KMS-11 (cell line): ENCODE results near the gene INVS.
"Not testable (repeated sequence)": the region's sequence is repeated elsewhere in the genome, so short reads cannot be mapped to it uniquely, and the experiment has no call there.

Experiments used
- H2AFZ ChIP-seq: fragments of 200-600 bp; sonication (generic); 2 replicates; pipeline ENCODE4 v1.6.1; 2016; ENCODE audit warnings: antibody characterized with exemption, mixed run types, low read depth
- H3K27ac ChIP-seq: fragments of 200-600 bp; sonication (generic); 2 replicates; pipeline ENCODE4 v1.6.1; 2016; ENCODE audit warnings: mild to moderate bottlenecking, mixed run types
- H3K27me3 ChIP-seq: fragments of 200-600 bp; sonication (generic); 2 replicates; pipeline ENCODE4 v1.6.1; 2017; ENCODE audit warnings: mild to moderate bottlenecking, low read depth, mixed run types, moderate library complexity; ENCODE audit not compliant: insufficient read depth
- H3K36me3 ChIP-seq: fragments of 200-600 bp; sonication (generic); 2 replicates; pipeline ENCODE4 v1.6.1; 2017; ENCODE audit warnings: mild to moderate bottlenecking, mixed run types; ENCODE audit not compliant: insufficient read depth
- H3K4me1 ChIP-seq: fragments of 200-600 bp; sonication (generic); 2 replicates; pipeline ENCODE4 v1.6.1; 2016; ENCODE audit warnings: mild to moderate bottlenecking, low read depth, mixed run types; ENCODE audit not compliant: poor library complexity, severe bottlenecking
- H3K4me2 ChIP-seq: fragments of 200-600 bp; sonication (generic); 2 replicates; pipeline ENCODE4 v1.7.0; 2016; ENCODE audit warnings: mild to moderate bottlenecking, mixed run types
- H3K4me3 ChIP-seq: fragments of 200-600 bp; sonication (generic); IDR thresholded peaks from 2 replicates; pipeline ENCODE4 v1.6.1; 2017; ENCODE audit warnings: low read depth, low read length, mixed read lengths; ENCODE audit not compliant: insufficient read depth
- H3K79me2 ChIP-seq: fragments of 200-600 bp; sonication (generic); 2 replicates; pipeline ENCODE4 v1.6.1; 2016; ENCODE audit warnings: low read depth, mixed run types; ENCODE audit not compliant: insufficient read depth
- H3K9ac ChIP-seq: fragments of 200-600 bp; sonication (generic); 2 replicates; pipeline ENCODE4 v1.6.1; 2016; ENCODE audit warnings: mild to moderate bottlenecking, mixed run types
- H4K20me1 ChIP-seq: fragments of 200-600 bp; sonication (generic); 2 replicates; pipeline ENCODE4 v1.6.1; 2016; ENCODE audit warnings: mild to moderate bottlenecking, mixed run types; ENCODE audit not compliant: insufficient read depth
- TF ChIP-seq, protein P1 (sequence below): fragments of 200-600 bp; sonication (generic); conservative IDR thresholded peaks from 2 replicates; pipeline ENCODE4 v1.6.1; 2017; ENCODE audit warnings: low read depth, mild to moderate bottlenecking, antibody characterized with exemption, low read length, moderate library complexity, mixed read lengths

INVS gene

DNA sequence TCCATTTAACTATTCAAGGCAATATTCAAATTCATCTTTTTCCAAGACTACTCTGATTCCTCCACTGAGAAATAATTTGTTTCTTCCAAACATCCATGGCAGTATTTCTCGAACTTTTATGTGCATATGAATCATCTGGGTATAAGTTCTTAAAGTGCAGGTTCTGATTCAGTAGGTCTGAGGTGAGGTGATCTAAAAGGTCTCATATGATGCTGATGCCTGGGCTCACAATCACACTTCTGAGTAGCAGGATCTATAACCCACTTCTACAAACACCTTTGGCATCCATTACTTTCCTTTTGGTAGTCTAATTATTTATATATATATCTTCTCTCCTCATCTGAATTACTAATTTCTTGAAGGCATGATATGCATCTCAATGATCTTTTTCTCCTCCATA lies 7.4 kb upstream of the INVS start:
- TF ChIP-seq, protein P1, sequence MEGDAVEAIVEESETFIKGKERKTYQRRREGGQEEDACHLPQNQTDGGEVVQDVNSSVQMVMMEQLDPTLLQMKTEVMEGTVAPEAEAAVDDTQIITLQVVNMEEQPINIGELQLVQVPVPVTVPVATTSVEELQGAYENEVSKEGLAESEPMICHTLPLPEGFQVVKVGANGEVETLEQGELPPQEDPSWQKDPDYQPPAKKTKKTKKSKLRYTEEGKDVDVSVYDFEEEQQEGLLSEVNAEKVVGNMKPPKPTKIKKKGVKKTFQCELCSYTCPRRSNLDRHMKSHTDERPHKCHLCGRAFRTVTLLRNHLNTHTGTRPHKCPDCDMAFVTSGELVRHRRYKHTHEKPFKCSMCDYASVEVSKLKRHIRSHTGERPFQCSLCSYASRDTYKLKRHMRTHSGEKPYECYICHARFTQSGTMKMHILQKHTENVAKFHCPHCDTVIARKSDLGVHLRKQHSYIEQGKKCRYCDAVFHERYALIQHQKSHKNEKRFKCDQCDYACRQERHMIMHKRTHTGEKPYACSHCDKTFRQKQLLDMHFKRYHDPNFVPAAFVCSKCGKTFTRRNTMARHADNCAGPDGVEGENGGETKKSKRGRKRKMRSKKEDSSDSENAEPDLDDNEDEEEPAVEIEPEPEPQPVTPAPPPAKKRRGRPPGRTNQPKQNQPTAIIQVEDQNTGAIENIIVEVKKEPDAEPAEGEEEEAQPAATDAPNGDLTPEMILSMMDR = no peak
- Histone ChIP-seq H3K27ac (no peak overlapping the region), H4K20me1 (no peaks in the 10 kb centered on the region; the same call in 1 of the 2 replicates), H3K4me2 (no peak overlapping the region), H3K27me3 (no peaks in the 10 kb centered on the region), H3K4me3 (no peak overlapping the region), H3K79me2 (peaks cover 93% of the 10 kb centered on the region), H3K4me1 (peaks cover 34% of the 10 kb centered on the region), H3K36me3 (no peaks in the 10 kb centered on the region), H2AFZ (no peak overlapping the region), H3K9ac (no peak overlapping the region)

- TF ChIP-seq, protein P1 = no peak
- peaks cover 34% of the 10 kb centered on the region for H3K4me1 ChIP-seq
- no peak overlapping the region for H3K9ac ChIP-seq
- H3K4me2 ChIP-seq = no peak overlapping the region
- H3K27me3 ChIP-seq = no peaks in the 10 kb centered on the region
- H4K20me1 ChIP-seq = peaks cover 3% of the 10 kb centered on the region; the same call in 1 of the 2 replicates
- H2AFZ ChIP-seq = no peak overlapping the region
- peaks cover 93% of the 10 kb centered on the region for H3K79me2 ChIP-seq
- H3K27ac ChIP-seq = no peak overlapping the region
- no peak overlapping the region for H3K4me3 ChIP-seq
- H3K36me3 ChIP-seq = no peaks in the 10 kb centered on the region
These were observed 7.0 kb upstream of the INVS start for GRCh38 chr9:100092066-100092465.

GRCh38 chr9:100094411-100094810 lies 4.6 kb upstream of the INVS start:
- peaks cover 84% of the 10 kb centered on the region for H3K79me2 ChIP-seq
- H3K27ac ChIP-seq, H3K4me3 ChIP-seq, H3K36me3 ChIP-seq, H3K9ac ChIP-seq, H2AFZ ChIP-seq, H3K27me3 ChIP-seq, H3K4me2 ChIP-seq, H4K20me1 ChIP-seq: not testable (repeated sequence)
- peaks cover 21% of the 10 kb centered on the region for H3K4me1 ChIP-seq

DNA sequence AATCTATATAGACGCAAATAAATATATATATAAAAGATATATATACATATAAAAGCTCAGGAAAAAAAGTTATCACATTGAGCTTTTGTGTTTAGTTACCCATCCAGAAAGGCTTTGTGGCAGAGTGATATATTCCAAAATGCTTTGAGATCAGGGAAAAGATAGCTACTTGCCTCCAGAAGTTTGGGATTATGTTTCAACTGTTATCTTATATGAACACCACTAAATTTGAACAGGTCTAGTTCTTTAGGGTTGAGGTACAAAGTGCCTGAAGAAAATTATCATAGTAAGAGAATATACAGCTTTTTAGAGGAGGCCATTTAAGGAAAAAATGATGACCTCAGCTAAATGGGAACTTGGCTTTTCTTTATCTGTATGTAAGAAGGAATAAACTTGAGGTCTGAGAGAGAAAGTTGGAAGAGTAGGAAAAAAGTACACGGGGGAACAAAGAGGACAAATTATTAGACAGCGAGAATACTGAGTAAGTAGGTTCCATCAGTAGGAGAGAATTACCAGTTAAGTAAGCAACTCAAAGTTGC lies 2.6 kb upstream of the INVS start:
- no peak overlapping the region for H3K9ac ChIP-seq
- H3K27ac ChIP-seq = no peak overlapping the region
- no peaks in the 10 kb centered on the region for H3K36me3 ChIP-seq
- H4K20me1 ChIP-seq = peaks cover 7% of the 10 kb centered on the region; the same call in 1 of the 2 replicates
- H3K79me2 ChIP-seq = peaks cover 66% of the 10 kb centered on the region
- no peak overlapping the region for H2AFZ ChIP-seq
- TF ChIP-seq, protein P1 = no peak
- H3K4me3 ChIP-seq = no peak overlapping the region
- no peaks in the 10 kb centered on the region for H3K27me3 ChIP-seq
- H3K4me1 ChIP-seq = peaks cover 24% of the 10 kb centered on the region
- H3K4me2 ChIP-seq = peak overlapping the region; percentile 98; the same call in 1 of the 2 replicates

DNA sequence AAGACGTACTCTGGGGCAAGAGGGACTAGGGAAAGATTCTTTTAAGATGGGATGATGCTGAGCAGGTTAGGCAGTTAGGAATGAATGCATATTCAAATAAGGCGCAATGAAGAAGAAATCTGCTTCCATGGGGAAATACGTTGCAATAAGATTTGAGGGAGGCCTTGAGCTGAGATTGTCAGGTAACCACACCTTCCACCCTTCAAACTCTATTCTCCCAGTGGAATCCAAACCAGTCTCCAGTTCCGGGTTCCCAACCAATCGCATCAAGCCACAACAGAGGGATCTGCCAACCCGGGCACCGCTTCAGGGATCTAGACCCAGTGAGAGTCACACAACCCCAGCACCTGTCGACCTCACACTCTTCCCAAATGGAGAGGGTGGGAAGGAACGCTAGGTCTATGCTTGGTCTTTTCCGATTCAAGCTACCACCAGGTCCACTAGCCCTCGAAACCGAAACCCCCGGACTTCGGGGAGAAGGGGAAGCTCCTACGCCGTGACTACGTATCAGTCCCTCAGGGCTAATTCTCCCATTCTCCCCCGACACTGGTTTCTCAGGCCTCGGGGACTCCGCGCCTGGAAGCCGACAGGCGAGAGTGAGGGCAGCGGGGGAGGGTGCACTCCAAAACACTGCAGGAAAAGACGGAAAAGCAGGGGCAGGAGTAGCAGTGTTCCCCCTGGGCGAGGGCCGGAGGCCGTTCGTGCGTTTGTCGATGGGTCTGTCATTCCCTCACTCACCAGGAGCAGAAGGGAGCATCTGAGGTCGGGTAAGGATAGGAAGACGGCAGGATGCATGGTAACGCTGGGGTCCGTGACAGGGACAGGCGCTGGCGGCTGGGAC lies 777 bp upstream of the INVS start:
- Histone ChIP-seq H3K79me2 (peaks cover 48% of the 10 kb centered on the region), H3K27ac (peak overlapping the region; percentile 63), H3K36me3 (no peaks in the 10 kb centered on the region), H4K20me1 (peaks cover 7% of the 10 kb centered on the region; the same call in 1 of the 2 replicates), H3K9ac (peak overlapping the region; percentile 81), H3K4me2 (peak overlapping the region; percentile 98), H3K4me3 (peak overlapping the region; percentile 62), H3K4me1 (peaks cover 20% of the 10 kb centered on the region), H3K27me3 (no peaks in the 10 kb centered on the region), H2AFZ (peak overlapping the region; percentile 31; the same call in 1 of the 2 replicates)
- TF ChIP-seq, protein P1 = no peak
